GM10847 (cell line): ENCODE data around the gene UFC1.

Experiments used
- POLR2A ChIP-seq: IDR thresholded peaks from 2 replicates; pipeline ENCODE4 v1.6.1; 2011; ENCODE audit not compliant: insufficient read length; ENCODE audit errors: extremely low read depth

Gene UFC1

GRCh38 chr1:161175771-161176453 lies 22.1 kb downstream of the UFC1 start:
- TF ChIP-seq POLR2A = no peak

- TF ChIP-seq POLR2A = no peak
Observed at GRCh38 chr1:161176468-161177111, 22.8 kb downstream of the UFC1 start.

GRCh38 chr1:161177112-161177935 lies 23.5 kb downstream of the UFC1 start, which contains the start of gene B4GALT3:
Gene B4GALT3 (minus strand): TSS chr1:161177507. CDS start chr1:161176060, 1,447 bp downstream.
- peak; percentile 86 for TF ChIP-seq POLR2A

GRCh38 chr1:161177936-161178244 lies 24.1 kb downstream of the UFC1 start:
- no peak for TF ChIP-seq POLR2A

- no peak for TF ChIP-seq POLR2A
Observed at GRCh38 chr1:161179698-161180097, 25.9 kb downstream of the UFC1 start.

GRCh38 chr1:161180639-161181038 lies 26.9 kb downstream of the UFC1 start:
- no peak for TF ChIP-seq POLR2A

- no peak for TF ChIP-seq POLR2A
Observed at GRCh38 chr1:161182214-161182613, 28.4 kb downstream of the UFC1 start.

- TF ChIP-seq POLR2A = no peak
Observed at GRCh38 chr1:161185282-161185682, 31.5 kb downstream of the UFC1 start.

- no peak for TF ChIP-seq POLR2A
Observed at GRCh38 chr1:161185732-161186311, 32.0 kb downstream of the UFC1 start.

GRCh38 chr1:161187311-161187710 lies 33.5 kb downstream of the UFC1 start:
- no peak for TF ChIP-seq POLR2A

- TF ChIP-seq POLR2A = no peak
Observed at GRCh38 chr1:161188381-161188780, 34.6 kb downstream of the UFC1 start.

GRCh38 chr1:161189036-161189435 lies 35.3 kb downstream of the UFC1 start:
- TF ChIP-seq POLR2A = no peak

- no peak for TF ChIP-seq POLR2A
Observed at GRCh38 chr1:161190962-161191521, 37.3 kb downstream of the UFC1 start.

- TF ChIP-seq POLR2A = no peak
Observed at GRCh38 chr1:161191971-161192370, 38.2 kb downstream of the UFC1 start.
